Thoracic aorta (tissue), 2 donors: ENCODE data around the gene CCDC27. TPM values are rescaled to one million over a fixed set of nuclear protein-coding genes. Genes with fewer than 3 reads are reported as not detected.

ENCODE experiments used
- ATAC-seq: fragments of 150-250 bp; one replicate; pipeline ENCODE4 v1.8.0; 2017; ENCODE audit warnings: low read depth; ENCODE audit not compliant: insufficient number of reproducible peaks, low FRiP score
- DNase-seq: peaks from one replicate; pipeline ENCODE4 v3.0.0-alpha.2; 2020; ENCODE audit warnings: low spot score
- H3K27ac ChIP-seq, 2 donors: fragments of 200-600 bp; sonication (generic); 1 replicate in 1 of 2; 2 replicates in 1 of 2; pipeline ENCODE4 v1.5.1; 2016; ENCODE audit warnings: mild to moderate bottlenecking in 2 of 2, moderate library complexity in 2 of 2
- H3K27me3 ChIP-seq: fragments of 200-600 bp; sonication (generic); replicated peaks from 2 replicates; pipeline ENCODE4 v1.6.0; 2016; ENCODE audit warnings: mild to moderate bottlenecking; ENCODE audit not compliant: insufficient read depth
- H3K36me3 ChIP-seq: fragments of 200-600 bp; sonication (generic); one replicate; pipeline ENCODE4 v1.5.1; 2016
- H3K4me1 ChIP-seq, 2 donors: fragments of 200-600 bp; sonication (generic); 1 replicate in 1 of 2; 2 replicates in 1 of 2; pipeline versions ENCODE4 v1.5.1 to v1.6.0; 2016; ENCODE audit warnings: low read depth in 2 of 2, mild to moderate bottlenecking in 1 of 2; ENCODE audit not compliant: control insufficient read depth in 1 of 2
- H3K4me3 ChIP-seq: fragments of 200-600 bp; sonication (generic); 2 replicates; pipeline ENCODE4 v1.5.1; 2016; ENCODE audit warnings: mild to moderate bottlenecking
- H3K9me3 ChIP-seq: fragments of 200-600 bp; sonication (generic); 2 replicates; pipeline ENCODE4 v1.5.1; 2016
- total RNA-seq, 2 donors: library from RNA; depleted of rRNA; stranded (reverse); fragments of >200 nt; gene quantifications; one replicate each; pipeline versions ENCODE4 v1.1.0 to v1.2.3, GENCODE V29; 2016
- TF ChIP-seq, protein P1 (sequence below): fragments of 200-600 bp; sonication (generic); IDR thresholded peaks from one replicate; pipeline ENCODE4 v1.5.1; 2019; ENCODE audit warnings: antibody characterized with exemption

The CCDC27 gene
- total RNA-seq, 2 donors from 2014 or later: not detected

DNA sequence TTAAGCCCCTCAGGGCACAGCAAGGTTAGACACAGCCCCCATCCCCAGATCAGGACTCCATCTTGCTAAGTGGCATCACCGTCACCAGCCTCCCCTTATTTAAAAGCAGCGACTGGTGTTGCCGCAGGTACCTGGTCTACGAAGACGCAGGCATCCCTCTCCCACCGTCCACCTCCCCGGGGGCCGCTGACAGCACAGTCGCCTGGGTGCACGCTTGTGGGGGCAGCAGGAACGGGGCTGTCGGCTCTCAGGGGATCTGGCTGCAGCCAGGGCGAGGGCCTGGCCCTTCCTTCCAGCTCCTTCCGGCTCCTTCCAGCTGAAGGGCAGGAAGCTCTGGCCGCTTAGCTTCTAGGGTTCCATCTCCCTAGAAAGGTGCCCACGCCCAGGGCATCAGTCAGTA, 17.6 kb upstream of the CCDC27 start:
- peaks cover 6% of the 10 kb centered on the region for H3K36me3 ChIP-seq
- TF ChIP-seq, protein P1, sequence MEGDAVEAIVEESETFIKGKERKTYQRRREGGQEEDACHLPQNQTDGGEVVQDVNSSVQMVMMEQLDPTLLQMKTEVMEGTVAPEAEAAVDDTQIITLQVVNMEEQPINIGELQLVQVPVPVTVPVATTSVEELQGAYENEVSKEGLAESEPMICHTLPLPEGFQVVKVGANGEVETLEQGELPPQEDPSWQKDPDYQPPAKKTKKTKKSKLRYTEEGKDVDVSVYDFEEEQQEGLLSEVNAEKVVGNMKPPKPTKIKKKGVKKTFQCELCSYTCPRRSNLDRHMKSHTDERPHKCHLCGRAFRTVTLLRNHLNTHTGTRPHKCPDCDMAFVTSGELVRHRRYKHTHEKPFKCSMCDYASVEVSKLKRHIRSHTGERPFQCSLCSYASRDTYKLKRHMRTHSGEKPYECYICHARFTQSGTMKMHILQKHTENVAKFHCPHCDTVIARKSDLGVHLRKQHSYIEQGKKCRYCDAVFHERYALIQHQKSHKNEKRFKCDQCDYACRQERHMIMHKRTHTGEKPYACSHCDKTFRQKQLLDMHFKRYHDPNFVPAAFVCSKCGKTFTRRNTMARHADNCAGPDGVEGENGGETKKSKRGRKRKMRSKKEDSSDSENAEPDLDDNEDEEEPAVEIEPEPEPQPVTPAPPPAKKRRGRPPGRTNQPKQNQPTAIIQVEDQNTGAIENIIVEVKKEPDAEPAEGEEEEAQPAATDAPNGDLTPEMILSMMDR: no peak
- no peaks in the 10 kb centered on the region for H3K4me1 ChIP-seq
- no peaks in the 10 kb centered on the region for H3K9me3 ChIP-seq
- H3K4me3 ChIP-seq: no peak overlapping the region
- H3K27ac ChIP-seq: no peak overlapping the region
- DNase-seq (no peak), ATAC-seq (no peak)
- no peaks in the 10 kb centered on the region for H3K27me3 ChIP-seq

GRCh38 chr1:3735027-3735681, 17.1 kb upstream of the CCDC27 start:
- Histone ChIP-seq H3K4me1 (no peaks in the 10 kb centered on the region), H3K4me3 (no peak overlapping the region), H3K36me3 (peaks cover 10% of the 10 kb centered on the region), H3K27me3 (no peaks in the 10 kb centered on the region), H3K9me3 (no peaks in the 10 kb centered on the region), H3K27ac (no peak overlapping the region)
- ATAC-seq: no peak
- TF ChIP-seq, protein P1: no peak
- DNase-seq: no peak

- H3K36me3 ChIP-seq: peaks cover 10% of the 10 kb centered on the region
- H3K4me1 ChIP-seq: no peaks in the 10 kb centered on the region
- no peaks in the 10 kb centered on the region for H3K27me3 ChIP-seq
- H3K27ac ChIP-seq: no peak overlapping the region
- no peaks in the 10 kb centered on the region for H3K9me3 ChIP-seq
- ATAC-seq (no peak), DNase-seq (no peak)
- TF ChIP-seq, protein P1: no peak
- no peak overlapping the region for H3K4me3 ChIP-seq
These were observed 16.6 kb upstream of the CCDC27 start for GRCh38 chr1:3735688-3736087.

- no peaks in the 10 kb centered on the region for H3K4me1 ChIP-seq
- TF ChIP-seq, protein P1: no peak
- H3K27me3 ChIP-seq: no peaks in the 10 kb centered on the region
- H3K36me3 ChIP-seq: peaks cover 10% of the 10 kb centered on the region
- no peak overlapping the region for H3K27ac ChIP-seq
- DNase-seq (no peak), ATAC-seq (no peak)
- no peak overlapping the region for H3K4me3 ChIP-seq
- H3K9me3 ChIP-seq: no peaks in the 10 kb centered on the region
These were observed 16.1 kb upstream of the CCDC27 start for GRCh38 chr1:3736131-3736561.

DNA sequence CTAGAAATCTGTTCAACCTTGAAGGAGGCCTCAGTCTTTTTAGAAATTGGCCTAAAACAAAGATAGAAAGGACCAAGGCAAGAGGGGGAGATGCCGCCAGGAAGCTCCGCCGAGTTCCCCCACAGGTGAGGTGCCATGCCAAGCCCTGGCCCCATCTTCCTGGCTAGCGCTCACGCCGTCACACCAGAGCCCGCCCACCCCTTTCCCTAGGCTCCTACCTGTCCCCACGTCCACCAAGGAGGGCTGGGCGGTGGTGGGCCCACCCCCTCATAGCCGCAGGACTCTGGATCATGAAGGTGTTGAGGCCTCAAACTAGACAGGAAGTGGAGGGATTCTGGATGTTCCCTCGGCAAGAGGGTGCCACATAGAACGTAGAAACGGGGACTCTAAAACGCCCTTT, 15.5 kb upstream of the CCDC27 start:
- H3K9me3 ChIP-seq: no peaks in the 10 kb centered on the region
- TF ChIP-seq, protein P1: no peak
- peaks cover 10% of the 10 kb centered on the region for H3K36me3 ChIP-seq

More for the DNA sequence above, 15.5 kb upstream of the CCDC27 start:
- Histone ChIP-seq H3K4me1 (no peaks in the 10 kb centered on the region), H3K4me3 (no peak overlapping the region), H3K27me3 (no peaks in the 10 kb centered on the region), H3K27ac (no peak overlapping the region)
- ATAC-seq: no peak
- DNase-seq: no peak
